Raji (cell line): ENCODE results near the gene FBXW11.

ENCODE experiments used
- POLR2A ChIP-seq: IDR thresholded peaks from 2 replicates; pipeline ENCODE4 v1.6.1; 2011; ENCODE audit warnings: low read depth, low read length, control low read depth; ENCODE audit not compliant: insufficient read depth

The FBXW11 gene

GRCh38 chr5:172035049-172035448 is 28.6 kb upstream of the FBXW11 start:
- TF ChIP-seq POLR2A, result no peak

- no peak for TF ChIP-seq POLR2A
Observed at GRCh38 chr5:172031894-172032461, 25.5 kb upstream of the FBXW11 start.

GRCh38 chr5:172029876-172030275 is 23.4 kb upstream of the FBXW11 start:
- no peak for TF ChIP-seq POLR2A

- TF ChIP-seq POLR2A, result no peak
Observed at GRCh38 chr5:172028167-172028566, 21.7 kb upstream of the FBXW11 start.

- TF ChIP-seq POLR2A, result no peak
Observed at GRCh38 chr5:172015346-172015745, 8.9 kb upstream of the FBXW11 start.

- TF ChIP-seq POLR2A, result no peak
Observed at GRCh38 chr5:172010278-172010677, 3.8 kb upstream of the FBXW11 start.

- no peak for TF ChIP-seq POLR2A
Observed at GRCh38 chr5:172009536-172010270, 3.3 kb upstream of the FBXW11 start.

- no peak for TF ChIP-seq POLR2A
Observed at GRCh38 chr5:172008689-172009141, 2.3 kb upstream of the FBXW11 start.

- no peak for TF ChIP-seq POLR2A
Observed at GRCh38 chr5:172008111-172008455, 1.6 kb upstream of the FBXW11 start.

- TF ChIP-seq POLR2A, result no peak
Observed at GRCh38 chr5:172007175-172008110, 1.0 kb upstream of the FBXW11 start.

GRCh38 chr5:172005708-172006320 is 624 bp downstream of the FBXW11 start:
- no peak for TF ChIP-seq POLR2A

GRCh38 chr5:172004824-172005237 is 1.6 kb downstream of the FBXW11 start:
- no peak for TF ChIP-seq POLR2A

- no peak for TF ChIP-seq POLR2A
Observed at GRCh38 chr5:172003746-172004145, 2.7 kb downstream of the FBXW11 start.

- no peak for TF ChIP-seq POLR2A
Observed at GRCh38 chr5:172002840-172003512, 3.5 kb downstream of the FBXW11 start.

GRCh38 chr5:172002310-172002709 is 4.1 kb downstream of the FBXW11 start:
- TF ChIP-seq POLR2A, result no peak
